K562 (cell line): ENCODE data around the gene B3GALT4. TPM values are rescaled to one million over a fixed set of nuclear protein-coding genes. Genes with fewer than 3 reads are reported as not detected.
A peak's percentile ranks its signal among the peaks of the same experiment; 100 is the strongest.

Experiments
- CBFA2T3 ChIP-seq: fragments of 450-650 bp; IDR thresholded peaks from 2 replicates; pipeline ENCODE4 v1.6.1; 2017
- CC2D1A ChIP-seq: fragments of 450-650 bp; IDR thresholded peaks from 2 replicates; pipeline ENCODE4 v1.6.1; 2017; ENCODE audit warnings: mild to moderate bottlenecking
- CHD1 ChIP-seq: fragments of 200-600 bp; sonication (generic); IDR thresholded peaks from one replicate; pipeline ENCODE4 v1.6.1; 2012; ENCODE audit warnings: mild to moderate bottlenecking, moderate library complexity, low read length, inconsistent platforms
- FOXM1 ChIP-seq, 2 experiments: fragments of 450-650 bp in 1 of 2; sonication (generic) in 1 of 2; formaldehyde crosslinking in 1 of 2; IDR thresholded peaks; 2 replicates each; pipeline versions ENCODE4 v1.6.1 to v1.9.0; 2017 to 2022; ENCODE audit warnings: low read depth in 2 of 2, mild to moderate bottlenecking in 2 of 2, missing genetic modification reagents in 1 of 2, moderate library complexity in 1 of 2
- GATAD2A ChIP-seq: fragments of 450-650 bp; IDR thresholded peaks from 2 replicates; pipeline ENCODE4 v1.6.1; 2017
- GMEB1 ChIP-seq: fragments of 250-450 bp; sonication (Bioruptor Pico); IDR thresholded peaks from 2 replicates; pipeline ENCODE4 v1.4.0; 2020; ENCODE audit warnings: mild to moderate bottlenecking
- HOXB6 ChIP-seq: fragments of 250-450 bp; sonication (Bioruptor Pico); IDR thresholded peaks from 2 replicates; pipeline ENCODE4 v1.5.1; 2022; ENCODE audit warnings: mild to moderate bottlenecking, borderline replicate concordance
- KLF6 ChIP-seq: fragments of 250-450 bp; sonication (Bioruptor Pico); IDR thresholded peaks from 2 replicates; pipeline ENCODE4 v1.4.0; 2020; ENCODE audit warnings: mild to moderate bottlenecking, moderate library complexity, borderline replicate concordance
- MED1 ChIP-seq: sonication (generic); formaldehyde crosslinking; IDR thresholded peaks from 2 replicates; pipeline ENCODE4 v1.8.1; 2023; ENCODE audit warnings: missing genetic modification reagents, borderline replicate concordance
- NFE2L1 ChIP-seq: fragments of 450-650 bp; IDR thresholded peaks from 2 replicates; pipeline ENCODE4 v1.6.1; 2016; ENCODE audit warnings: missing genetic modification characterization, low read depth, mild to moderate bottlenecking, missing compliant biosample characterization, moderate library complexity, borderline replicate concordance
- NFXL1 ChIP-seq: fragments of 450-650 bp; formaldehyde crosslinking; IDR thresholded peaks from 2 replicates; pipeline ENCODE4 v1.4.0; 2021; ENCODE audit warnings: mild to moderate bottlenecking
- SMARCC2 ChIP-seq: fragments of 450-650 bp; IDR thresholded peaks from 2 replicates; pipeline ENCODE4 v1.6.1; 2017; ENCODE audit warnings: antibody characterized with exemption, moderate library complexity, mild to moderate bottlenecking, low read depth
- SP2 ChIP-seq: IDR thresholded peaks from 2 replicates; pipeline ENCODE4 v1.6.1; 2011; ENCODE audit warnings: mild to moderate bottlenecking, low read depth, low read length, moderate library complexity; ENCODE audit not compliant: poor library complexity, severe bottlenecking; ENCODE audit errors: extremely low read depth
- SREBF1 ChIP-seq: fragments of 150-350 bp; IDR thresholded peaks from 2 replicates; pipeline ENCODE4 v1.6.1; 2014; ENCODE audit warnings: antibody characterized with exemption, low read depth, low read length, borderline replicate concordance
- TARDBP ChIP-seq: fragments of 450-650 bp; IDR thresholded peaks from 2 replicates; pipeline ENCODE4 v1.6.1; 2016
- ZBTB2 ChIP-seq: fragments of 450-650 bp; IDR thresholded peaks from 2 replicates; pipeline ENCODE4 v1.6.1; 2016; ENCODE audit warnings: antibody characterized with exemption
- ZBTB8A ChIP-seq: fragments of 450-650 bp; IDR thresholded peaks from 2 replicates; pipeline ENCODE4 v1.6.1; 2018; ENCODE audit warnings: mild to moderate bottlenecking, moderate library complexity; ENCODE audit not compliant: partially characterized antibody
- ZNF140 ChIP-seq: fragments of 250-450 bp; sonication (Bioruptor Pico); IDR thresholded peaks from 2 replicates; pipeline ENCODE4 v1.8.0; 2021; ENCODE audit warnings: moderate library complexity, mild to moderate bottlenecking, inconsistent platforms
- ZNF165 ChIP-seq: fragments of 250-450 bp; sonication (Bioruptor Pico); IDR thresholded peaks from 2 replicates; pipeline ENCODE4 v1.4.0; 2020; ENCODE audit warnings: borderline replicate concordance
- ZNF699 ChIP-seq: fragments of 250-450 bp; sonication (Bioruptor Pico); IDR thresholded peaks from 2 replicates; pipeline ENCODE4 v1.8.0; 2021; ENCODE audit warnings: mild to moderate bottlenecking, moderate library complexity; ENCODE audit not compliant: insufficient replicate concordance
- polyA plus RNA-seq, 8 experiments: library from polyadenylated mRNA; depleted of rRNA in 4 of 8; stranded (reverse) in 5 of 8; unstranded in 3 of 8; fragments of >200 nt; fragmentation: Nextera tagmentation in 2 of 8; fragmentation: Illumina TruSeq in 1 of 8; extraction: Ambion mirVana in 2 of 8; extraction: Trizol in 1 of 8; gene quantifications; 2 replicates each; pipeline versions ENCODE4 v1.2.1 to v1.2.3, GENCODE V29; 2011 to 2014; ENCODE audit warnings: inconsistent platforms in 1 of 8, missing spikeins in 1 of 8
- total RNA-seq, 7 experiments: library from RNA; depleted of rRNA in 6 of 7; stranded (reverse); fragments of >200 nt in 6 of 7; fragmentation: Illumina TruSeq in 2 of 7; extraction: Trizol in 2 of 7; gene quantifications; 2 replicates each; pipeline versions ENCODE4 v1.2.1 to v1.2.3, GENCODE V29; 2011 to 2021; ENCODE audit warnings: low replicate concordance in 1 of 7
- TF ChIP-seq, protein P1 (sequence below): fragments of 450-650 bp; IDR thresholded peaks from 2 replicates; pipeline ENCODE4 v1.6.1; 2016; ENCODE audit warnings: mild to moderate bottlenecking
- TF ChIP-seq, protein P2 (sequence below), 2 experiments: fragments of 200-800 bp in 1 of 2; sonication (Bioruptor generic) in 1 of 2; sonication (generic) in 1 of 2; formaldehyde crosslinking in 1 of 2; IDR thresholded peaks in 1 of 2; conservative IDR thresholded peaks in 1 of 2; 2 replicates each; pipeline versions ENCODE4 v1.5.0 to v1.6.1; 2016 to 2020; ENCODE audit warnings: missing compliant biosample characterization in 1 of 2, missing genetic modification characterization in 1 of 2, missing genetic modification reagents in 1 of 2

The B3GALT4 gene
- total and polyA plus RNA-seq, 9 of the 15 experiments (the other 6 are each of a cell fraction or from before 2014, with no cell fraction given) = 0.11 to 1.3 (median 0.53) TPM; not detected in 1

DNA sequence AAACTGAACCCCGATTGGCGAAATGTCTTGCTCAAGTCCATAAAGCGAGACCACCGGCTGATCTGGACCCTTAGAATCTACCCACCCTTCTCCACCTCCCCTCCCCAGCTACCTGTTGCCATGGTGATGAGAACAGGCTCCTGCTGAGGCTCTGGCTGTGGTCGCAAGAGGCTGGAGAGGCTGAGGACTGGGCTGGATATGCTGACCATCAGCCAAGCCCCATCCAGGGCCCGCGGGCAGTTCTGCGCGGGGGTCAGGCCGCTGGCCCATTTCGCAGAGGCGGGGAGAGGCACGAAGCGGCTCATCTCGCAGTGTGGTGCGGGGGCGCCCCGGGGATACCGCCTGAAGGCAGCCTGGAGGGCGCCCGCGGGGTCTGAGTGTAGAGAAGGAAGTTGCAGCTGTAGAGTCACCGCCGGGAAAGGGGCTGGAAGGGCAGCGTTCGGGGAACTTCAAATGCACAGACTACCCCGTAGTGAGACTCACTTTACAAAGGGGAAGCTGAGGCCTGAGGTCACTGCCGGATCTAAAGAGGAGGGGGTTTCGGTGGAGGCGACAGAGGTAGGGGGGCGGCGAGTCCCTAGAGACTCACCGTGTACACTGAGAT, 36.3 kb downstream of the B3GALT4 start (continued):
- TF ChIP-seq, protein P1, sequence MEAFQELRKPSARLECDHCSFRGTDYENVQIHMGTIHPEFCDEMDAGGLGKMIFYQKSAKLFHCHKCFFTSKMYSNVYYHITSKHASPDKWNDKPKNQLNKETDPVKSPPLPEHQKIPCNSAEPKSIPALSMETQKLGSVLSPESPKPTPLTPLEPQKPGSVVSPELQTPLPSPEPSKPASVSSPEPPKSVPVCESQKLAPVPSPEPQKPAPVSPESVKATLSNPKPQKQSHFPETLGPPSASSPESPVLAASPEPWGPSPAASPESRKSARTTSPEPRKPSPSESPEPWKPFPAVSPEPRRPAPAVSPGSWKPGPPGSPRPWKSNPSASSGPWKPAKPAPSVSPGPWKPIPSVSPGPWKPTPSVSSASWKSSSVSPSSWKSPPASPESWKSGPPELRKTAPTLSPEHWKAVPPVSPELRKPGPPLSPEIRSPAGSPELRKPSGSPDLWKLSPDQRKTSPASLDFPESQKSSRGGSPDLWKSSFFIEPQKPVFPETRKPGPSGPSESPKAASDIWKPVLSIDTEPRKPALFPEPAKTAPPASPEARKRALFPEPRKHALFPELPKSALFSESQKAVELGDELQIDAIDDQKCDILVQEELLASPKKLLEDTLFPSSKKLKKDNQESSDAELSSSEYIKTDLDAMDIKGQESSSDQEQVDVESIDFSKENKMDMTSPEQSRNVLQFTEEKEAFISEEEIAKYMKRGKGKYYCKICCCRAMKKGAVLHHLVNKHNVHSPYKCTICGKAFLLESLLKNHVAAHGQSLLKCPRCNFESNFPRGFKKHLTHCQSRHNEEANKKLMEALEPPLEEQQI = no peak
- no peak; the same call in 1 of the 2 replicates for TF ChIP-seq ZBTB2
- no peak for TF ChIP-seq ZNF165
- TF ChIP-seq FOXM1 (IDR thresholded peaks at IDR 0.05; ENCODE audit: low read depth) = no peak
- no peak for TF ChIP-seq FOXM1 (CRISPR knock-in tag; IDR thresholded peaks at IDR 0.05; ENCODE audit: low read depth)
- TF ChIP-seq ZBTB8A = no peak
- 0 out of 2 replicates have a peak, but pooled peaks have one; percentile 16 for TF ChIP-seq GMEB1
- TF ChIP-seq TARDBP = no peak
- TF ChIP-seq, protein P2, sequence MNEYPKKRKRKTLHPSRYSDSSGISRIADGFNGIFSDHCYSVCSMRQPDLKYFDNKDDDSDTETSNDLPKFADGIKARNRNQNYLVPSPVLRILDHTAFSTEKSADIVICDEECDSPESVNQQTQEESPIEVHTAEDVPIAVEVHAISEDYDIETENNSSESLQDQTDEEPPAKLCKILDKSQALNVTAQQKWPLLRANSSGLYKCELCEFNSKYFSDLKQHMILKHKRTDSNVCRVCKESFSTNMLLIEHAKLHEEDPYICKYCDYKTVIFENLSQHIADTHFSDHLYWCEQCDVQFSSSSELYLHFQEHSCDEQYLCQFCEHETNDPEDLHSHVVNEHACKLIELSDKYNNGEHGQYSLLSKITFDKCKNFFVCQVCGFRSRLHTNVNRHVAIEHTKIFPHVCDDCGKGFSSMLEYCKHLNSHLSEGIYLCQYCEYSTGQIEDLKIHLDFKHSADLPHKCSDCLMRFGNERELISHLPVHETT (CRISPR knock-in tag; conservative IDR thresholded peaks at IDR 0.05 in 1 of 2, IDR thresholded peaks at IDR 0.05 in 1 of 2) = no peak; a peak in 1 of 4 replicates
- 0 out of 2 replicates have a peak, but pooled peaks have one; percentile 21 for TF ChIP-seq GATAD2A
- TF ChIP-seq SREBF1 = no peak
- TF ChIP-seq MED1 (CRISPR knock-in tag) = no peak
- TF ChIP-seq NFE2L1 (tag) = no peak
- TF ChIP-seq ZNF140 (CRISPR knock-in tag) = no peak
- no peak for TF ChIP-seq HOXB6 (CRISPR knock-in tag)
- TF ChIP-seq CBFA2T3 = no peak
- TF ChIP-seq CC2D1A = no peak
- no peak for TF ChIP-seq SMARCC2
- no peak for TF ChIP-seq ZNF699 (CRISPR knock-in tag)
- TF ChIP-seq CHD1 = peak; percentile 46
- no peak for TF ChIP-seq KLF6 (CRISPR knock-in tag)
- no peak for TF ChIP-seq SP2
- TF ChIP-seq NFXL1 (CRISPR knock-in tag) = no peak
